ENCODE measurements around the gene SEPTIN1.
"Not testable (repeated sequence)": the region's sequence is repeated elsewhere in the genome, so short reads cannot be mapped to it uniquely, and the experiment has no call there.

SEPTIN1 gene

GRCh38 chr16:30401768-30402425 lies 19.5 kb upstream of the SEPTIN1 start:
- DNase-seq (ENCODE audit: low read depth) = no peak
- no peak for TF ChIP-seq CTCF (conservative IDR thresholded peaks at IDR 0.05; ENCODE audit: control insufficient read depth, insufficient read depth, low read depth, low read length)
- no peak overlapping the region for H3K4me3 ChIP-seq (ENCODE audit: control insufficient read depth, low read depth, low read length)

DNA sequence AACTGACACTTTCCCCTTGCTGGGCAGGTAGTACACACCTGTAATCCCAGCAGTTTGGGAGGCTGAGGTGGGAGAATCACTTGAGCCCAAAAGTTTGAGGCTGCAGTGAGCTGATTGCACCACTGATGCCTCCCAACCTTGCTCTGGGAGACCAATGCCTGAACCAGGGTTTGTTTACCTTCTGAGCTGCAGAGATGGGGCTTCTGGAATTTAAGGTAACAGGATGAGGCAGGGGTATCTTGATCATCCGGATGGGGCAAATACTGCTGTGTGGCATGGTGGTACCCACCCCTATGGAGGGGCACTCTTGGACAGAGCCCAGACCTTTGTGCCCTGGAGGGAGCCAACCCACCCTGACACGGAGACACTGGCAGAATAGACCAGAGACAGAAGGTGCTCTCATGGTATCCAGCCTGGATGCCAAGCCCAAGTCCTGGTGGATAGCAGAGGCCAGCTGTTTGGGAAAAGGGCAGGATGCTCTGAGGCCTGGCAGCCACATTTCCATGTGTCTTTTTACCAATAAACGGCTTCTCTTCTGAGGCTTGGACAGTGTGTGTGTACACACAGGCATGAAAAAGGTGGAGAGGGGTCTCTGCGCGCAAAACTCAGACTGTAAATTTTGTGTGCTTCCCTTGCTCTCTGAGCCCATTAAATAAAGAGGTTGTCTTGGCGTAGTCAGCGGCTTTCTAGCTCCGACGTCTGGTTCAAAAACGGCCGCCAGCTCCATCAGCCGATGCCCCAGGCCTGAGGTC lies 17.2 kb upstream of the SEPTIN1 start:
- no peak for TF ChIP-seq CTCF (conservative IDR thresholded peaks at IDR 0.05; ENCODE audit: control insufficient read depth, insufficient read depth, low read depth, low read length)
- H3K4me3 ChIP-seq (ENCODE audit: control insufficient read depth, low read depth, low read length) = peak overlapping the region; percentile 69
- no peak for DNase-seq (ENCODE audit: low read depth)

GRCh38 chr16:30398661-30399434 lies 16.5 kb upstream of the SEPTIN1 start:
- TF ChIP-seq CTCF (conservative IDR thresholded peaks at IDR 0.05; ENCODE audit: control insufficient read depth, insufficient read depth, low read depth, low read length) = no peak
- DNase-seq (ENCODE audit: low read depth) = no peak
- H3K4me3 ChIP-seq (ENCODE audit: control insufficient read depth, low read depth, low read length) = no peak overlapping the region

- DNase-seq (ENCODE audit: low read depth) = no peak
- no peak for TF ChIP-seq CTCF (conservative IDR thresholded peaks at IDR 0.05; ENCODE audit: control insufficient read depth, insufficient read depth, low read depth, low read length)
- no peak overlapping the region for H3K4me3 ChIP-seq (ENCODE audit: control insufficient read depth, low read depth, low read length)
Measured at GRCh38 chr16:30397776-30398660, 15.7 kb upstream of the SEPTIN1 start.

GRCh38 chr16:30397056-30397455 lies 14.7 kb upstream of the SEPTIN1 start:
- no peak for TF ChIP-seq CTCF (conservative IDR thresholded peaks at IDR 0.05; ENCODE audit: control insufficient read depth, insufficient read depth, low read depth, low read length)
- no peak for DNase-seq (ENCODE audit: low read depth)
- H3K4me3 ChIP-seq (ENCODE audit: control insufficient read depth, low read depth, low read length) = no peak overlapping the region

- H3K4me3 ChIP-seq (ENCODE audit: control insufficient read depth, low read depth, low read length) = not testable (repeated sequence)
Measured at GRCh38 chr16:30396627-30397026, 14.3 kb upstream of the SEPTIN1 start.

More at GRCh38 chr16:30396627-30397026, 14.3 kb upstream of the SEPTIN1 start:
- not testable (repeated sequence) for DNase-seq (ENCODE audit: low read depth)

All from fibroblast of mammary gland (primary cell).